ENCODE data around the gene LMF2.

Gene LMF2

GRCh38 chr22:50503475-50504145, 3.9 kb downstream of the LMF2 start:
- H3K4me3 Mint-ChIP-seq = no peak overlapping the region
- H3K27ac Mint-ChIP-seq = no peak overlapping the region
- H3K4me1 Mint-ChIP-seq = peaks cover 2% of the 10 kb centered on the region
- no peaks in the 10 kb centered on the region for H3K36me3 Mint-ChIP-seq
- H3K9me3 Mint-ChIP-seq = no peaks in the 10 kb centered on the region
- H3K27me3 Mint-ChIP-seq = no peaks in the 10 kb centered on the region

DNA sequence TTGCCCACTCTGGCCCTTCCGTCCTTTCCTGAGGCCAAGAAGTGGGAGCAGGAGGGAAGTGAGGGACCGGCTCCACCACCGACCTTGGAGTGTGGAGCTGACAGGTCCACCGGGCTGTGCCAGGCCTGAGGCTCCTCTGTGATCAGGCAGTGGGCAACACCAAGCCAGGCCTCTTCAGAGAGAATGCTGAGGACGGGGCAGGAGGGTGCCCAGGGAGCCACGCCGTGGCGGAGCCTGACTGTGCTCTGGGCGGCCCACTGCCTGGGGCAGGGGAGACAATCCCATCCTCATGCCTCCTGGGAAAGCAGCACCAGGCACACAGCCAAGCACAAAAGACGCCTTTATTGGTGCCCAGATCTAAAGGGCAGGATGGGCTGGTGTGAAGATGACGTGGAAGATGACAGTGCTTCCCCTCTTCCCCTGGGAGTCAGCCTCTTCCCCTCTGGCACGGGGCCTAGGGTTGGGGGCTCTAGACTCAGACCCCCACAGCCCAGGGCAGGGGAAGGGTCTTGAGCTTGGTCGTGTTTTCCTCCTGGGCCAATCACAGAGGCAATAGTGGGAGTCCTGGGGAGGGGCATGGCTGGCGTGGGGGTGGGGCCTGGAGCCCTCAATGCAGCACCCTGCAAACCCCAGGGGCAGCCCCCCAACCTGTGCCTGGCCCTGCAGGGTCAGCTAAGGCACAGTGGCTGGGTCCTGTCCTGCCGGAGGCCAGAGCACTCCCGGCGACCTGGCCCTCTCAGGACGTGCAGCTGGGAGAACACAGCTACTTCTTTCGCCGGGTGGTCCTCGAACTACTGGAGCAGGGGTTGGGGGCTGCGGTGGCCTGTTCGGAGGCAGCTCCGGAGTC, 4.7 kb downstream of the LMF2 start:
- no peak overlapping the region for H3K27ac Mint-ChIP-seq
- no peaks in the 10 kb centered on the region for H3K36me3 Mint-ChIP-seq
- no peak overlapping the region for H3K4me3 Mint-ChIP-seq
- H3K27me3 Mint-ChIP-seq = no peaks in the 10 kb centered on the region
- peaks cover 4% of the 10 kb centered on the region for H3K4me1 Mint-ChIP-seq
- no peaks in the 10 kb centered on the region for H3K9me3 Mint-ChIP-seq

- Mint-ChIP-seq H3K27me3 (no peaks in the 10 kb centered on the region), H3K4me1 (peaks cover 4% of the 10 kb centered on the region), H3K4me3 (no peak overlapping the region), H3K36me3 (no peaks in the 10 kb centered on the region), H3K27ac (no peak overlapping the region), H3K9me3 (no peaks in the 10 kb centered on the region)
These were observed 5.4 kb downstream of the LMF2 start for GRCh38 chr22:50502096-50502495.

GRCh38 chr22:50500452-50500851, 7.0 kb downstream of the LMF2 start:
- Mint-ChIP-seq H3K9me3 (no peaks in the 10 kb centered on the region), H3K27me3 (no peaks in the 10 kb centered on the region), H3K36me3 (no peaks in the 10 kb centered on the region), H3K4me3 (no peak overlapping the region), H3K4me1 (peaks cover 4% of the 10 kb centered on the region), H3K27ac (peak overlapping the region; percentile 26)

- H3K36me3 Mint-ChIP-seq = no peaks in the 10 kb centered on the region
- no peak overlapping the region for H3K27ac Mint-ChIP-seq
- H3K27me3 Mint-ChIP-seq = no peaks in the 10 kb centered on the region
- peaks cover 4% of the 10 kb centered on the region for H3K4me1 Mint-ChIP-seq
- H3K9me3 Mint-ChIP-seq = no peaks in the 10 kb centered on the region
- H3K4me3 Mint-ChIP-seq = no peak overlapping the region
These were observed 9.1 kb downstream of the LMF2 start for GRCh38 chr22:50498322-50498890.

DNA sequence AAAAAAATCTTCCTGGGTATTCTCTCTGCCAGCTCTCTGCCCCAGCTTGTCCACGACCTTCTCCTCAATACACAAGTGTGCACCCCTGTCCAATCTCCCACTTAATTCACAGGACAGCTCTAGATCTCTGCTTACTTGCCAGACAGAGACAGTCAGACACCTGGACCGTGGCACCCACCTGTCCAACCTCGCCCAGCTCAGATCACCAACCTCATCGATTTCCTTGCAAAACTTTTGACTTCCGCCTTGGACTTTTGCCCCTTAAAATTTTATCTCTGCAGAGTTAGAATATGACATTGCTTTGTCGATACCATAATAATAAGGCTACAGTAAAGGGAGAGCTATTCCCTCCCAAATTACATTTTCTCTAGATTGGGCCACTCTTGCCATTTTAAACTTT, 10.4 kb downstream of the LMF2 start:
- H3K36me3 Mint-ChIP-seq = no peaks in the 10 kb centered on the region
- H3K4me1 Mint-ChIP-seq = peaks cover 4% of the 10 kb centered on the region
- H3K27me3 Mint-ChIP-seq = no peaks in the 10 kb centered on the region
- H3K9me3 Mint-ChIP-seq = no peaks in the 10 kb centered on the region
- H3K4me3 Mint-ChIP-seq = no peak overlapping the region
- no peak overlapping the region for H3K27ac Mint-ChIP-seq

GRCh38 chr22:50490531-50491308, 16.8 kb downstream of the LMF2 start:
- Mint-ChIP-seq H3K4me3 (peak overlapping the region; percentile 38), H3K36me3 (no peaks in the 10 kb centered on the region), H3K27me3 (no peaks in the 10 kb centered on the region), H3K27ac (no peak overlapping the region), H3K9me3 (no peaks in the 10 kb centered on the region), H3K4me1 (peaks cover 7% of the 10 kb centered on the region)

DNA sequence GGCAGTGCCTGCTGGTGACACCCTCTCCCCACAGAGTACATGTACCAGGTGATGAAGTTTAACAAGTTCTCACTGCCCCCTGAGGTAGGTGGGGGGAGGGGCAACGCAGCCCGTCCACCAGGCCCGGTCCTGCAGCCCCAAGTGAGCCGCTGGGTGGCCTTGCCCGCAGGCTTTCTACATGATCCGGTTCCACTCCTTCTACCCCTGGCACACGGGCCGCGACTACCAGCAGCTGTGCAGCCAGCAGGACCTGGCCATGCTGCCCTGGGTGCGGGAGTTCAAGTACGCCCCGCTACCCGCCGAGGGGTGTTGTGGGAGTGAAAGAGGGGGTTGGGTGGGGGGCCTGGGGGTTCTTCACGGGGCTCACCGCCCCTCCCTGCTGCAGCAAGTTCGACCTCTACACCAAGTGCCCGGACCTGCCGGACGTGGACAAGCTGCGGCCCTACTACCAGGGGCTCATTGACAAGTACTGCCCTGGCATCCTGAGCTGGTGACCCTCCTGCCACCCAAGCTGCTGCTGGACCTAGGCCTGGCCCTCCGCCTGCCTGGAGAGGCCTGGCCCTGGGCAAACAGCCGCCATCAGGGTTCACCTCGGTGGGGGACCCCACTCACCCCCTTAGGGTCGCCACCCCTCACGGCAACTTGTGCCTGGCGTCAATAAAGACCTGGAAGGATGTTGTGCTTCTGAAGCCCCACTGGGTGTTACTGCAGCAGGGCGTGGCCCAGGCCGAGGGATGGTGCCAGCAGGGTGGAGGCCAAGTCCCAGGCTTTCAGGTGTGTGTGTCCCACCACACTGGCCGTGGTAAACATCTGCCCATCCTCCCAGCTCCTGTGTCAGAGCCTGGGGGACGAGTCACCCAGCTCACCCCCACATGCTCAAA, 17.9 kb downstream of the LMF2 start:
- no peaks in the 10 kb centered on the region for H3K27me3 Mint-ChIP-seq
- no peak overlapping the region for H3K27ac Mint-ChIP-seq
- peaks cover 7% of the 10 kb centered on the region for H3K4me1 Mint-ChIP-seq
- no peaks in the 10 kb centered on the region for H3K36me3 Mint-ChIP-seq
- no peaks in the 10 kb centered on the region for H3K9me3 Mint-ChIP-seq
- H3K4me3 Mint-ChIP-seq = no peak overlapping the region

DNA sequence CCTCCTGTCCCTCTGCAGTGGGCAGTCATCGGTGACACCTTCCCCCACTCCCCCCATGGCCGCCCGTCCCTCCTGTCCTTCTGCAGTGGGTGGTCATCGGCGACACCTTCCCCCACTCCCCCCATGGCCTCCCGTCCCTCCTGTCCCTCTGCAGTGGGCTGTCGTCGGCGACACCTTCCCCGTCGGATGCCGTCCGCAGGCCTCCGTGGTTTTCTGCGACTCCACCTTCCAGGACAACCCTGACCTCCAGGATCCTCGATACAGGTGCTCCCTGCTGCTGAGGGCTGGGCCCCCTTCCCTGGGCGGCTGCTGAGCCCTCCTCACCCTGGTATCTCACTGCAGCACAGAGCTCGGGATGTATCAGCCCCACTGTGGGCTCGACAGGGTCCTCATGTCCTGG, 18.6 kb downstream of the LMF2 start:
- H3K9me3 Mint-ChIP-seq = no peaks in the 10 kb centered on the region
- H3K27ac Mint-ChIP-seq = no peak overlapping the region
- H3K36me3 Mint-ChIP-seq = no peaks in the 10 kb centered on the region
- H3K4me1 Mint-ChIP-seq = peaks cover 7% of the 10 kb centered on the region
- H3K4me3 Mint-ChIP-seq = no peak overlapping the region
- no peaks in the 10 kb centered on the region for H3K27me3 Mint-ChIP-seq

DNA sequence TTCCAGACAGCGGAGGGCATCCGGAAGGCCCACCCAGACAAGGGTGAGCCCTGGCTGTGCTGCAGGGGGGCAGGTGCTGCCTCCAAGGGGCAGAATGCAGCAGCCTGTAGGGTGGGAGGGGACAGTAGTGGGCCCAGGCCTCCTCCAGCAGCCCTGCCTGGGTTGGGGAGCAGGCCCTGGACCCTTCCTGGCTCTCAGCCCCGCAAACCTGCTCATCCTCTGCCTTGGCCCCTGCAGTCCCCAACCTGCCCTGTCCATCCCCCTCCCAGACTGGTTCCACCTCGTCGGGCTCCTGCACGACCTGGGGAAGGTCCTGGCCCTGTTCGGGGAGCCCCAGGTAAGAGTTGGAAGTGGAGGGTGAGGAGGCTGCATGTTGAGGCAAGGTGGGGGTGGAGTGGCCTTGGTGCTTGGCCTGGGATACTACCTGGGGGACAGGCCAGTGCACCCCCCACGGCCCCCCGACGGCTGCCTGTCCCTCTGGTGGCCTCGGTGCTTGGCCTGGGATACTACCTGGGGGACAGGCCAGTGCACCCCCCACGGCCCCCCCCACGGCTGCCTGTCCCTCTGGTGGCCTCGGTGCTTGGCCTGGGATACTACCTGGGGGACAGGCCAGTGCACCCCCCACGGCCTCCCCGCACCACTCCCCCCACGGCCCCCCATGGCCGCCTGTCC, 19.4 kb downstream of the LMF2 start:
- Mint-ChIP-seq H3K4me1 (peaks cover 7% of the 10 kb centered on the region), H3K27ac (no peak overlapping the region), H3K36me3 (no peaks in the 10 kb centered on the region), H3K9me3 (no peaks in the 10 kb centered on the region), H3K4me3 (no peak overlapping the region), H3K27me3 (no peaks in the 10 kb centered on the region)

DNA sequence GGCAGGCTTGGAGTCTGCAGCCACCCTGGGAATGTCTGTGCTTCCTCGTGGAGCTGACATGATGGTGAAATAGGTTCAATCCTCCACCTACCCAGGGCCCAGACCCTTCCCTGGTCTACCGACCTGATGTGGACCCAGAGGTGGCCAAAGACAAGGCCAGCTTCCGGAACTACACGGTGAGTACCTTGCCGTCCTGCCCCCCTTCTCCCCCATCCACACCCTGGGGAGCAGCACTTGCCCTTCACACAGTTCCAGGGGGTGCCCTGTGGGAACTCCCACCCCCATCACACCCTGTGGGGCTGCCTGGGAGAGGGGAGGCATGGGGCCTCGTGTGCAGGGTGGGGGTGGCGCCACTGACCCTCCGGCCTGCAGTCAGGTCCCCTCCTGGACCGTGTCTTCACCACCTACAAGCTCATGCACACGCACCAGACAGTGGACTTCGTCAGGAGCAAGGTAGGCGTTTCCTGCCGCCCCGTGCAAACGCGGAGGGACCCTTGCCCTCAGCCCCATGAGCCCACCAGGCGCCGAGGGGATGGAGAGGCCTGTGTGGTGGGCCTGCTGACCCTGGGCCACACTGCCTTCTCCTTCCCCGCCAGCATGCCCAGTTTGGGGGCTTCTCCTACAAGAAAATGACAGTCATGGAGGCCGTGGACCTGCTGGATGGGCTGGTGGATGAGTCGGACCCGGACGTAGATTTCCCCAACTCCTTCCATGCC, 20.1 kb downstream of the LMF2 start:
- H3K9me3 Mint-ChIP-seq = no peaks in the 10 kb centered on the region

DNA sequence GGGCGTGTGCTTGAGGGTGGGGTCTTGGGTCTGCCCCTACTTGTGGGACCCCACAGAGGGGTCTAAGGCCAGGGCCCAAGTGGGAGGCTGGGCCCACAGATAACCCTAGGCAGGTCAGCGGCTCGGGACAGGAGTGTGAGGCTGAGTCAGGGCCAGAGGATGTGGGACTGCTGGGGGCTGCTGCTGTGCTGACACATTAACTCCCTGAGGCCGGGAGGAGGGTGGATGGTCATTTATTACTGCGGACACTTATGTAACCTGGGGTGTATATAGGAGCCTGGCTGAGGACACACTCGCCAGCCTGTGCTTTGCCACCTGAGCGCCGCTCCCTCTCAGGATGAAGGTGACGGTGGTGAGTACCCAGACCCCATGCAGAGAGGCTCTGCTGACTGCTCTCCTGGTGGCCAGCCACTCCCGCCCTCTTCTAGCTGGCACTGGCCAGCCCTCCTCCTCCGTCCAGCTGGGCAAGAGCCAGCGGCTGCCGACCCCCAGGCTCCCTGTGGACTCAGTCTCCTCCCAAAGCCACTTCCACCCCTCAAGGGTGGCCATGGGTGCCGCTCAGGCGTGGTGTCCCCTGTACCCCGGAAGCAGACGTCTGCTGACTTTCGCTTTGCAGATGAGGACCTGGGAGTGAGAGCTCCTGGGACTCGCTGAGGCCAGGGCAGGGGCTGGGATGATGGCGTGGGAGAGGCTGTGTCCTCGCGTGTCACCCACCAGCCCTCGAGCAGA, 20.8 kb downstream of the LMF2 start, which contains the start of gene MIOX:
MIOX (plus strand) TSS at position 299 of the 729 bp plus-strand sequence; CDS start at position 338, 39 bp downstream.
- H3K27ac Mint-ChIP-seq = no peak within 1 kb of the TSS
- H3K36me3 Mint-ChIP-seq = no peaks in the 10 kb centered on the region
- no peak within 1 kb of the TSS for H3K4me3 Mint-ChIP-seq
- H3K4me1 Mint-ChIP-seq = peaks cover 7% of the 10 kb centered on the region
- no peaks in the 10 kb centered on the region for H3K27me3 Mint-ChIP-seq
- no peaks in the 10 kb centered on the region for H3K9me3 Mint-ChIP-seq

More for the DNA sequence above, 20.1 kb downstream of the LMF2 start:
- Mint-ChIP-seq H3K27ac (no peak overlapping the region), H3K4me1 (peaks cover 7% of the 10 kb centered on the region), H3K36me3 (no peaks in the 10 kb centered on the region), H3K4me3 (no peak overlapping the region), H3K27me3 (no peaks in the 10 kb centered on the region)
